Measurements from ENCODE around the gene CMTM5. TPM values are rescaled to one million over a fixed set of nuclear protein-coding genes. Genes with fewer than 3 reads are reported as not detected.
A peak's percentile ranks its signal among the peaks of the same experiment; 100 is the strongest.

Gene CMTM5
- total and polyA plus RNA-seq, 5 donors from 2014 or later = 2.8 TPM; not detected in 4

- no peaks in the 10 kb centered on the region for H3K27me3 Mint-ChIP-seq
- no peaks in the 10 kb centered on the region for H3K9me3 ChIP-seq (ENCODE audit: control insufficient read depth in 2 of 2, low read length in 2 of 2)
- H3K27ac ChIP-seq (ENCODE audit: insufficient read depth, low read length, poor library complexity, severe bottlenecking) = no peak overlapping the region
- no peaks in the 10 kb centered on the region for H3K9me3 Mint-ChIP-seq
- ATAC-seq (ENCODE audit: low read depth in 2 of 2) (no peak), DNase-seq (no peak)
- H3K36me3 Mint-ChIP-seq = no peaks in the 10 kb centered on the region
- no peaks in the 10 kb centered on the region for H3K36me3 ChIP-seq (ENCODE audit: control insufficient read depth, insufficient read depth, low read length)
- H3K27ac Mint-ChIP-seq = no peak overlapping the region
- no peak overlapping the region for H3K4me3 Mint-ChIP-seq
- no peaks in the 10 kb centered on the region for H3K4me1 Mint-ChIP-seq
- H3K4me3 ChIP-seq (ENCODE audit: low read depth, low read length) = no peak overlapping the region
- H3K27me3 ChIP-seq (ENCODE audit: control insufficient read depth, insufficient read depth, low read length) = no peaks in the 10 kb centered on the region
- no peaks in the 10 kb centered on the region for H3K4me1 ChIP-seq (ENCODE audit: control insufficient read depth, insufficient read depth, low read length, poor library complexity, severe bottlenecking)
Observed at GRCh38 chr14:23377198-23377550, 328 bp downstream of the CMTM5 start.

GRCh38 chr14:23377573-23378563 lies 1.0 kb downstream of the CMTM5 start:
- H3K9me3 Mint-ChIP-seq = no peaks in the 10 kb centered on the region
- no peak overlapping the region for H3K27ac ChIP-seq (ENCODE audit: insufficient read depth, low read length, poor library complexity, severe bottlenecking)
- H3K27me3 Mint-ChIP-seq = no peaks in the 10 kb centered on the region
- H3K4me1 Mint-ChIP-seq = no peaks in the 10 kb centered on the region
- no peaks in the 10 kb centered on the region for H3K9me3 ChIP-seq (ENCODE audit: control insufficient read depth in 2 of 2, low read length in 2 of 2)
- H3K27ac Mint-ChIP-seq = no peak overlapping the region
- H3K4me1 ChIP-seq (ENCODE audit: control insufficient read depth, insufficient read depth, low read length, poor library complexity, severe bottlenecking) = no peaks in the 10 kb centered on the region
- no peaks in the 10 kb centered on the region for H3K27me3 ChIP-seq (ENCODE audit: control insufficient read depth, insufficient read depth, low read length)
- H3K4me3 Mint-ChIP-seq = no peak overlapping the region
- ATAC-seq (ENCODE audit: low read depth in 2 of 2) = no peak
- no peaks in the 10 kb centered on the region for H3K36me3 ChIP-seq (ENCODE audit: control insufficient read depth, insufficient read depth, low read length)
- no peak for DNase-seq
- no peaks in the 10 kb centered on the region for H3K36me3 Mint-ChIP-seq
- H3K4me3 ChIP-seq (ENCODE audit: low read depth, low read length) = no peak overlapping the region

GRCh38 chr14:23378612-23379220 lies 1.9 kb downstream of the CMTM5 start:
- H3K4me3 Mint-ChIP-seq = no peak overlapping the region
- H3K4me1 ChIP-seq (ENCODE audit: control insufficient read depth, insufficient read depth, low read length, poor library complexity, severe bottlenecking) = no peaks in the 10 kb centered on the region
- no peaks in the 10 kb centered on the region for H3K27me3 ChIP-seq (ENCODE audit: control insufficient read depth, insufficient read depth, low read length)
- H3K9me3 ChIP-seq (ENCODE audit: control insufficient read depth in 2 of 2, low read length in 2 of 2) = no peaks in the 10 kb centered on the region
- no peak for DNase-seq
- ATAC-seq (ENCODE audit: low read depth in 2 of 2) = no peak
- no peaks in the 10 kb centered on the region for H3K36me3 Mint-ChIP-seq
- no peaks in the 10 kb centered on the region for H3K36me3 ChIP-seq (ENCODE audit: control insufficient read depth, insufficient read depth, low read length)
- no peaks in the 10 kb centered on the region for H3K4me1 Mint-ChIP-seq
- no peaks in the 10 kb centered on the region for H3K27me3 Mint-ChIP-seq
- no peaks in the 10 kb centered on the region for H3K9me3 Mint-ChIP-seq
- H3K27ac Mint-ChIP-seq = no peak overlapping the region
- no peak overlapping the region for H3K4me3 ChIP-seq (ENCODE audit: low read depth, low read length)
- H3K27ac ChIP-seq (ENCODE audit: insufficient read depth, low read length, poor library complexity, severe bottlenecking) = no peak overlapping the region

- no peaks in the 10 kb centered on the region for H3K9me3 Mint-ChIP-seq
- Histone ChIP-seq H3K4me1 (ENCODE audit: control insufficient read depth, insufficient read depth, low read length, poor library complexity, severe bottlenecking) (no peaks in the 10 kb centered on the region), H3K36me3 (ENCODE audit: control insufficient read depth, insufficient read depth, low read length) (no peaks in the 10 kb centered on the region), H3K4me3 (ENCODE audit: low read depth, low read length) (no peak overlapping the region), H3K27me3 (ENCODE audit: control insufficient read depth, insufficient read depth, low read length) (no peaks in the 10 kb centered on the region), H3K27ac (ENCODE audit: insufficient read depth, low read length, poor library complexity, severe bottlenecking) (no peak overlapping the region), H3K9me3 (ENCODE audit: control insufficient read depth in 2 of 2, low read length in 2 of 2) (no peaks in the 10 kb centered on the region)
- no peak overlapping the region for H3K4me3 Mint-ChIP-seq
- no peaks in the 10 kb centered on the region for H3K4me1 Mint-ChIP-seq
- H3K36me3 Mint-ChIP-seq = no peaks in the 10 kb centered on the region
- DNase-seq (peak; percentile 49 to 67 (median 64)), ATAC-seq (ENCODE audit: low read depth in 2 of 2) (peak; percentile 58 to 78)
- no peaks in the 10 kb centered on the region for H3K27me3 Mint-ChIP-seq
- no peak overlapping the region for H3K27ac Mint-ChIP-seq
Observed at GRCh38 chr14:23379366-23380196, 2.7 kb downstream of the CMTM5 start.

- Mint-ChIP-seq H3K27me3 (no peaks in the 10 kb centered on the region), H3K36me3 (no peaks in the 10 kb centered on the region), H3K4me3 (no peak overlapping the region), H3K9me3 (no peaks in the 10 kb centered on the region), H3K27ac (peak overlapping the region in 1 of 3 donors; percentile 77), H3K4me1 (no peaks in the 10 kb centered on the region)
- Histone ChIP-seq H3K27ac (ENCODE audit: insufficient read depth, low read length, poor library complexity, severe bottlenecking) (no peak overlapping the region), H3K36me3 (ENCODE audit: control insufficient read depth, insufficient read depth, low read length) (no peaks in the 10 kb centered on the region), H3K27me3 (ENCODE audit: control insufficient read depth, insufficient read depth, low read length) (no peaks in the 10 kb centered on the region), H3K4me1 (ENCODE audit: control insufficient read depth, insufficient read depth, low read length, poor library complexity, severe bottlenecking) (no peaks in the 10 kb centered on the region), H3K9me3 (ENCODE audit: control insufficient read depth in 2 of 2, low read length in 2 of 2) (no peaks in the 10 kb centered on the region), H3K4me3 (ENCODE audit: low read depth, low read length) (no peak overlapping the region)
- DNase-seq (no peak), ATAC-seq (ENCODE audit: low read depth in 2 of 2) (no peak)
Observed at GRCh38 chr14:23380197-23380914, 3.5 kb downstream of the CMTM5 start.

- no peaks in the 10 kb centered on the region for H3K9me3 ChIP-seq (ENCODE audit: control insufficient read depth in 2 of 2, low read length in 2 of 2)
- Mint-ChIP-seq H3K4me1 (no peaks in the 10 kb centered on the region), H3K27me3 (no peaks in the 10 kb centered on the region), H3K9me3 (no peaks in the 10 kb centered on the region), H3K36me3 (no peaks in the 10 kb centered on the region), H3K27ac (peak overlapping the region in 1 of 3 donors; percentile 12), H3K4me3 (no peak overlapping the region)
- H3K27ac ChIP-seq (ENCODE audit: insufficient read depth, low read length, poor library complexity, severe bottlenecking) = no peak overlapping the region
- H3K4me1 ChIP-seq (ENCODE audit: control insufficient read depth, insufficient read depth, low read length, poor library complexity, severe bottlenecking) = no peaks in the 10 kb centered on the region
- H3K27me3 ChIP-seq (ENCODE audit: control insufficient read depth, insufficient read depth, low read length) = no peaks in the 10 kb centered on the region
- DNase-seq = no peak
- H3K36me3 ChIP-seq (ENCODE audit: control insufficient read depth, insufficient read depth, low read length) = no peaks in the 10 kb centered on the region
- H3K4me3 ChIP-seq (ENCODE audit: low read depth, low read length) = no peak overlapping the region
- no peak for ATAC-seq (ENCODE audit: low read depth in 2 of 2)
Observed at GRCh38 chr14:23380976-23381375, 4.1 kb downstream of the CMTM5 start.

GRCh38 chr14:23381871-23382270 lies 5.0 kb downstream of the CMTM5 start:
- DNase-seq = no peak
- no peaks in the 10 kb centered on the region for H3K36me3 Mint-ChIP-seq

More at GRCh38 chr14:23381871-23382270, 5.0 kb downstream of the CMTM5 start:
- Histone ChIP-seq H3K27me3 (ENCODE audit: control insufficient read depth, insufficient read depth, low read length) (no peaks in the 10 kb centered on the region), H3K9me3 (ENCODE audit: control insufficient read depth in 2 of 2, low read length in 2 of 2) (no peaks in the 10 kb centered on the region), H3K27ac (ENCODE audit: insufficient read depth, low read length, poor library complexity, severe bottlenecking) (no peak overlapping the region), H3K4me1 (ENCODE audit: control insufficient read depth, insufficient read depth, low read length, poor library complexity, severe bottlenecking) (no peaks in the 10 kb centered on the region), H3K4me3 (ENCODE audit: low read depth, low read length) (no peak overlapping the region), H3K36me3 (ENCODE audit: control insufficient read depth, insufficient read depth, low read length) (no peaks in the 10 kb centered on the region)
- Mint-ChIP-seq H3K9me3 (no peaks in the 10 kb centered on the region), H3K4me3 (no peak overlapping the region), H3K4me1 (no peaks in the 10 kb centered on the region), H3K27me3 (no peaks in the 10 kb centered on the region), H3K27ac (no peak overlapping the region)
- no peak for ATAC-seq (ENCODE audit: low read depth in 2 of 2)

Data from CD4-positive, CD25-positive, alpha-beta regulatory T cell (primary cell).